ENCODE measurements around the gene TUBA1C.

- TF ChIP-seq CTCF (IDR thresholded peaks at IDR 0.05; ENCODE audit: low read depth, low read length, poor library complexity, severe bottlenecking) (no peak), EZH2phosphoT487 (IDR thresholded peaks at IDR 0.05; ENCODE audit: borderline replicate concordance, low read length) (no peak)
These were observed 30.4 kb downstream of the TUBA1C start, which contains the start of gene PRPH for GRCh38 chr12:49295082-49295936.
